ENCODE measurements around the gene PLCL2.
A peak's percentile ranks its signal among the peaks of the same experiment; 100 is the strongest.

The PLCL2 gene

GRCh38 chr3:16885593-16886302 lies 993 bp downstream of the PLCL2 start:
- no peak overlapping the region for H2BK5ac ChIP-seq (ENCODE audit: low read depth, low read length, poor library complexity, severe bottlenecking)
- H3K18ac ChIP-seq (ENCODE audit: low read depth in 1 of 2, low read length in 2 of 2), result peak overlapping the region in 1 of 2 experiments; percentile 16
- peak overlapping the region in 1 of 2 experiments; percentile 91 for H3K4me3 ChIP-seq (ENCODE audit: insufficient read depth in 1 of 2, low read depth in 1 of 2, low read length in 2 of 2)
- no peaks in the 10 kb centered on the region for H3K36me3 ChIP-seq (ENCODE audit: control insufficient read depth in 1 of 2, insufficient read depth in 2 of 2, low read depth in 1 of 2, low read length in 2 of 2)
- no peak overlapping the region for H4K91ac ChIP-seq (ENCODE audit: low read length)
- DNase-seq, result no peak
- peaks cover 0 to 6% of the 10 kb centered on the region in 2 experiments for H3K27me3 ChIP-seq (ENCODE audit: control insufficient read depth in 1 of 2, insufficient read depth in 1 of 2, low read length in 2 of 2)
- H3K27ac ChIP-seq (ENCODE audit: low read length, poor library complexity, severe bottlenecking), result no peak overlapping the region
- H3K14ac ChIP-seq (ENCODE audit: low read length in 2 of 2), result no peak overlapping the region
- no peak overlapping the region for H2BK120ac ChIP-seq (ENCODE audit: low read depth, low read length)
- H3K4me2 ChIP-seq (ENCODE audit: low read length, poor library complexity, severe bottlenecking), result peak overlapping the region; percentile 90
- no peak overlapping the region for H2BK15ac ChIP-seq (ENCODE audit: low read depth, poor library complexity, severe bottlenecking)
- peaks cover 9% of the 10 kb centered on the region for H3K4me1 ChIP-seq (ENCODE audit: control insufficient read depth, insufficient read depth, low read depth, low read length)
- peak overlapping the region; percentile 94 for H2AFZ ChIP-seq (ENCODE audit: low read depth, low read length)
- no peak overlapping the region for H2BK12ac ChIP-seq (ENCODE audit: low read length in 2 of 2)
- H3K4ac ChIP-seq (ENCODE audit: low read depth in 1 of 2, low read length in 2 of 2), result no peak overlapping the region
- peak overlapping the region; percentile 88 for H3K9ac ChIP-seq (ENCODE audit: low read length)
- no peak overlapping the region for H4K8ac ChIP-seq (ENCODE audit: low read length)
- peaks cover 1% of the 10 kb centered on the region for H3K79me1 ChIP-seq (replicated peaks; ENCODE audit: low read length, poor library complexity, severe bottlenecking)
- 80% methylated on average over 15 of the region's 15 CpGs for WGBS
- H2AK5ac ChIP-seq (ENCODE audit: low read length, severe bottlenecking), result no peak overlapping the region
- no peak overlapping the region for H3K23ac ChIP-seq (ENCODE audit: low read length in 2 of 2)
- no peaks in the 10 kb centered on the region for H3K9me3 ChIP-seq (ENCODE audit: control insufficient read depth, low read length)

GRCh38 chr3:16886303-16886683 lies 1.5 kb downstream of the PLCL2 start:
- no peak overlapping the region for H3K4ac ChIP-seq (ENCODE audit: low read depth in 1 of 2, low read length in 2 of 2)
- H3K4me1 ChIP-seq (ENCODE audit: control insufficient read depth, insufficient read depth, low read depth, low read length), result peaks cover 9% of the 10 kb centered on the region
- H3K27me3 ChIP-seq (ENCODE audit: control insufficient read depth in 1 of 2, insufficient read depth in 1 of 2, low read length in 2 of 2), result peaks cover 0 to 6% of the 10 kb centered on the region in 2 experiments
- H3K4me3 ChIP-seq (ENCODE audit: insufficient read depth in 1 of 2, low read depth in 1 of 2, low read length in 2 of 2), result peak overlapping the region in 1 of 2 experiments; percentile 91
- no peak overlapping the region for H4K91ac ChIP-seq (ENCODE audit: low read length)
- H3K36me3 ChIP-seq (ENCODE audit: control insufficient read depth in 1 of 2, insufficient read depth in 2 of 2, low read depth in 1 of 2, low read length in 2 of 2), result no peaks in the 10 kb centered on the region
- no peak overlapping the region for H4K8ac ChIP-seq (ENCODE audit: low read length)
- H2BK12ac ChIP-seq (ENCODE audit: low read length in 2 of 2), result no peak overlapping the region
- no peak overlapping the region for H3K18ac ChIP-seq (ENCODE audit: low read depth in 1 of 2, low read length in 2 of 2)
- no peak overlapping the region for H3K23ac ChIP-seq (ENCODE audit: low read length in 2 of 2)
- H3K79me1 ChIP-seq (replicated peaks; ENCODE audit: low read length, poor library complexity, severe bottlenecking), result peaks cover 1% of the 10 kb centered on the region
- no peak overlapping the region for H2BK5ac ChIP-seq (ENCODE audit: low read depth, low read length, poor library complexity, severe bottlenecking)
- DNase-seq, result no peak
- WGBS, result 77% methylated on average over 3 of the region's 3 CpGs
- peak overlapping the region; percentile 88 for H3K9ac ChIP-seq (ENCODE audit: low read length)
- no peak overlapping the region for H3K27ac ChIP-seq (ENCODE audit: low read length, poor library complexity, severe bottlenecking)
- H3K4me2 ChIP-seq (ENCODE audit: low read length, poor library complexity, severe bottlenecking), result no peak overlapping the region
- H3K9me3 ChIP-seq (ENCODE audit: control insufficient read depth, low read length), result no peaks in the 10 kb centered on the region
- H2AK5ac ChIP-seq (ENCODE audit: low read length, severe bottlenecking), result no peak overlapping the region
- no peak overlapping the region for H2AFZ ChIP-seq (ENCODE audit: low read depth, low read length)
- no peak overlapping the region for H2BK15ac ChIP-seq (ENCODE audit: low read depth, poor library complexity, severe bottlenecking)
- no peak overlapping the region for H2BK120ac ChIP-seq (ENCODE audit: low read depth, low read length)
- H3K14ac ChIP-seq (ENCODE audit: low read length in 2 of 2), result no peak overlapping the region

- Histone ChIP-seq H3K4me2 (ENCODE audit: low read length, poor library complexity, severe bottlenecking) (no peak overlapping the region), H2BK12ac (ENCODE audit: low read length in 2 of 2) (no peak overlapping the region), H2AFZ (ENCODE audit: low read depth, low read length) (no peak overlapping the region), H3K14ac (ENCODE audit: low read length in 2 of 2) (no peak overlapping the region), H3K4me3 (ENCODE audit: insufficient read depth in 1 of 2, low read depth in 1 of 2, low read length in 2 of 2) (peak overlapping the region in 1 of 2 experiments; percentile 91), H3K27me3 (ENCODE audit: control insufficient read depth in 1 of 2, insufficient read depth in 1 of 2, low read length in 2 of 2) (peaks cover 0 to 6% of the 10 kb centered on the region in 2 experiments), H3K23ac (ENCODE audit: low read length in 2 of 2) (no peak overlapping the region), H3K9me3 (ENCODE audit: control insufficient read depth, low read length) (no peaks in the 10 kb centered on the region), H3K4ac (ENCODE audit: low read depth in 1 of 2, low read length in 2 of 2) (no peak overlapping the region), H4K8ac (ENCODE audit: low read length) (no peak overlapping the region), H2BK5ac (ENCODE audit: low read depth, low read length, poor library complexity, severe bottlenecking) (no peak overlapping the region), H3K79me1 (replicated peaks; ENCODE audit: low read length, poor library complexity, severe bottlenecking) (peaks cover 1% of the 10 kb centered on the region), H3K4me1 (ENCODE audit: control insufficient read depth, insufficient read depth, low read depth, low read length) (peaks cover 9% of the 10 kb centered on the region), H2BK15ac (ENCODE audit: low read depth, poor library complexity, severe bottlenecking) (no peak overlapping the region), H2BK120ac (ENCODE audit: low read depth, low read length) (no peak overlapping the region), H3K27ac (ENCODE audit: low read length, poor library complexity, severe bottlenecking) (no peak overlapping the region), H3K36me3 (ENCODE audit: control insufficient read depth in 1 of 2, insufficient read depth in 2 of 2, low read depth in 1 of 2, low read length in 2 of 2) (no peaks in the 10 kb centered on the region), H3K18ac (ENCODE audit: low read depth in 1 of 2, low read length in 2 of 2) (no peak overlapping the region), H3K9ac (ENCODE audit: low read length) (peak overlapping the region; percentile 88), H2AK5ac (ENCODE audit: low read length, severe bottlenecking) (no peak overlapping the region), H4K91ac (ENCODE audit: low read length) (no peak overlapping the region)
- no CpG with 5 or more reads among the region's 1 CpG for WGBS
- DNase-seq, result no peak
Measured at GRCh38 chr3:16887130-16887529, 2.4 kb downstream of the PLCL2 start.

GRCh38 chr3:16888356-16888755 lies 3.6 kb downstream of the PLCL2 start:
- Histone ChIP-seq H2BK12ac (ENCODE audit: low read length in 2 of 2) (no peak overlapping the region), H3K4me3 (ENCODE audit: insufficient read depth in 1 of 2, low read depth in 1 of 2, low read length in 2 of 2) (peak overlapping the region in 1 of 2 experiments; percentile 91), H3K23ac (ENCODE audit: low read length in 2 of 2) (no peak overlapping the region), H3K18ac (ENCODE audit: low read depth in 1 of 2, low read length in 2 of 2) (no peak overlapping the region), H3K14ac (ENCODE audit: low read length in 2 of 2) (no peak overlapping the region), H3K4ac (ENCODE audit: low read depth in 1 of 2, low read length in 2 of 2) (no peak overlapping the region), H3K79me1 (replicated peaks; ENCODE audit: low read length, poor library complexity, severe bottlenecking) (peaks cover 1% of the 10 kb centered on the region), H3K9me3 (ENCODE audit: control insufficient read depth, low read length) (no peaks in the 10 kb centered on the region), H2BK15ac (ENCODE audit: low read depth, poor library complexity, severe bottlenecking) (no peak overlapping the region), H3K36me3 (ENCODE audit: control insufficient read depth in 1 of 2, insufficient read depth in 2 of 2, low read depth in 1 of 2, low read length in 2 of 2) (no peaks in the 10 kb centered on the region), H3K27ac (ENCODE audit: low read length, poor library complexity, severe bottlenecking) (no peak overlapping the region), H3K4me2 (ENCODE audit: low read length, poor library complexity, severe bottlenecking) (no peak overlapping the region), H2AFZ (ENCODE audit: low read depth, low read length) (no peak overlapping the region), H3K4me1 (ENCODE audit: control insufficient read depth, insufficient read depth, low read depth, low read length) (peaks cover 8% of the 10 kb centered on the region), H2BK5ac (ENCODE audit: low read depth, low read length, poor library complexity, severe bottlenecking) (no peak overlapping the region), H3K9ac (ENCODE audit: low read length) (peak overlapping the region; percentile 88), H2BK120ac (ENCODE audit: low read depth, low read length) (no peak overlapping the region), H3K27me3 (ENCODE audit: control insufficient read depth in 1 of 2, insufficient read depth in 1 of 2, low read length in 2 of 2) (peaks cover 0 to 4% of the 10 kb centered on the region in 2 experiments), H2AK5ac (ENCODE audit: low read length, severe bottlenecking) (no peak overlapping the region), H4K91ac (ENCODE audit: low read length) (no peak overlapping the region), H4K8ac (ENCODE audit: low read length) (no peak overlapping the region)
- DNase-seq, result no peak
- no CpG with 5 or more reads among the region's 3 CpGs for WGBS

All from mesenchymal stem cell (in vitro differentiated cells and primary cell).